HTR-8/SVneo (cell line): Measurements from ENCODE around the gene YOD1.
A peak's percentile ranks its signal among the peaks of the same experiment; 100 is the strongest.

Experiments used
- DNase-seq: peaks from one replicate; pipeline ENCODE4 v3.0.0; 2011; ENCODE audit warnings: low spot score, mixed read lengths; ENCODE audit not compliant: insufficient read length
- FAIRE-seq: peaks from 2 replicates; lab custom pipeline; 2011; peaks lifted over from hg19 to GRCh38; lab: Jason Lieb, UNC

The YOD1 gene

DNA sequence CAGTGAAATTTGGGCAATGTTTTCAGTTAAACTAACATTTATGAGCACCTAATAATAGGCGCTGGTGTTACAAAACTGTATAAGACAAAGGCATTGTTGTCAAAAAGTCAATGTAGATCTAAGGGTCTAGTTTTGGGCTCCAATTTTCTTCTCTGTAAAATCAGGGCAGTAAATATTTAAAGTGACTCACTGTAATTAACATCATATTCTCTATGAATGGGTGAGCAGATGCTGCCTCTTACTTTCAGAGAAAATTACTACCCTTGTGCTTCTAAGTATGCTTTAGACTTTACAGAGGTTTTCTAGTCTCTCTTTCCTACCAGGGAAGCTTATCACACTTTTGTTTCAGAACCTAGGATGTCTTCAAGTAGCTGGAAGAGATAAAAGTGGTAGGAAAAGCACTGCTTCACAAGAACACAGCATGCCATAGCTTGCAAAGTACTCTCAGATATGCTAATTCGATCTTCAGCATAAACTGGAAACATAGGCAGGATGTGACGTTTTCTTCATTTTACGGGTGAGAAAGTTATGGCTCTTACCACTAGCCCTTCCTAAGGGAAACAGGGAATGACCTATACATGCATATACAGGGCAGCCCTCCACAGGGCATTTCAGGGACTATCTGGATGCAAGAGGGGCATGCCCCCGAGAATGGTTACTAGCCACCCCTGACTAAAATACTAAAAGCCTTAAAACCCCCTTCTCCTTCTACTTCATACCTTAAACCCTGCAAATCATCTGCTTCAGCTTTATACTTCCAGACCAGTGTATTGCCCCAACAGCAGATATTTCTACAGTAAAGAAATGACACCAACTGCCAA is 21.1 kb downstream of the YOD1 start:
- no peak for FAIRE-seq
- no peak for DNase-seq

DNA sequence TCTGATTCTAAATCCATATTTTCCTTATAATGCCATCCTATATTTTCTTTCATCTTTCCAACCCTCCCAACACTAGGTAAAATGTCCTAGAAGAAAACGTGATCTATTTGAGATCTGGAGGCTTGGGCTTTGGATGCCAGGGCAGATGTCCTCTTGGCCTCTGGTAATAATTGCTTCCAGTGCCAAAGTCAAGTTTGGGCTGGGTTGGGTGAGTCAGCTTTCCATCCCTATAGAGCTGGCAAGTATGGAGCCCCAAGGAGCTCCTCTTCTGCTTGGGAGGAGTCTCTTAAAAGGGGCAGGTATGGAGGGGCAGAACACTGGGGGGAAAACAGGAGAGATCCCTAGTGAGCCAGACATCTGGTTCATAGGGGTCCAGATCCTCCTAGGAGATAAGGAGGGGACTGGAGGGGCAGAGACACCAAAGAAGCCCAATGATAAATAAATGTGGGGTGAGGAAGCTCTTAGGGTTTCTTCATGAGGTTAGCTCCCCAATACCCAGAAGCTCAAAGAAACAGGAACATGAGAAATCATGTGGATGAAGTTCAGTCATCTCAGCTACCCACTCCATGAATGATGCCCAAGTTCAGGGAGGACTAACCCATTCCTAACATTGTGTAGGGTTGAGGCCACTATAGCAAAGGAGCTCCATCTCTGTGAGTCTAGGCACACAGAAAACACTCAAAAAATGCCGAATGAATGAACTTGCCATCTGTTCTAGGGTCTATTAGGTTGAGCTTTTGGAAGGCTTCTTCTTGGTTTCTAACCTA is 21.9 kb downstream of the YOD1 start:
- no peak for FAIRE-seq

GRCh38 chr1:207027921-207028320 is 23.1 kb downstream of the YOD1 start:
- no peak for FAIRE-seq
- no peak for DNase-seq

More for the DNA sequence above, 21.9 kb downstream of the YOD1 start:
- no peak for DNase-seq

DNA sequence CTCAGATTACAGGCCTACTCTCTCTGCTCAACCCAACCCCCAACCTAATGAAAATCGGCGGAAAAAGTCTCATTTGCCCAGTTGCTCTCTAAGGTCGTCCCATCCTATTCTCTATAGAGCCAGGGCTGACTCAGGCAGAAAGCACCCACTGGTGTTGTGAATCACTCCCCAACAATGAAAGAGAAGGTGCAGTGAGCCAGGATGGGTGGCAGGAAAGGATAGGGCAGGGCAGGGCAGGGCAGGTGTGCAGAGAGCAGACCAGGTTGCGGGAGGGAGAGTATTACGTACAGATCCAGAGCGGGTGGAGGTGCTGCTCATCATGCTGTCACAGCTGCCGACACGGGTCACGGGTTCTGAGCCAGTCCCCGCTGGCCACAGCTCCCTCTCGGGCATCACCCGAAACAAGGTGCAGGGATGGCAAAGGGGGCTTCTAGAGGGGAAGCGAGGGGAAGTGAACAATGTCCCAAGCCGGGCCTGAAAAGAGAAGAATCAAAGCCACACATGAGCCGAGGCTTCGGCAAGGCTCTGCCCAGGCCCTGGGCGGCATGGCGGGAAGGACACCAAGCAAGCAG is 23.7 kb downstream of the YOD1 start:
- DNase-seq (peak; percentile 53), FAIRE-seq (no peak)

DNA sequence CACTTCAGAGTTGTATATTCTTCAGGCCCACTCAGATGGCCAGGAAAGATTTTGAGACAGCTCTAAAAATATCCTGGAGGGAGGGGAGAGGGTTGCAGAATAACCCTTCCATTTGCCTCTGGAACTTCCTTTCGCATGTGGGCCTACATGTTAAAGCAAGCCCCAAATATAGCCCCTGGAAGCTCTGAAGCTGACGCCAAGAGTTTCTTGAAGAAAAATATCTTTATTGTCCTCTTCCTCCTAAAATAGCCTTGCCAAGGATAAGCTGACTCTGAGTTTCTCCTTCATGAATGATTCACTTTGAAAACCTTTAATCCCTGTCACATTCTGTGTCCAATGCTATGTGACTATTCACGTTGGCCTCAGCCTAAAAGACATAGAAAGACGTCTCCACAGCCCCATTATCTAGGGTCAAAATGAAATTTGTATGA is 24.9 kb downstream of the YOD1 start:
- FAIRE-seq: no peak
- no peak for DNase-seq

GRCh38 chr1:207025146-207025880 is 25.7 kb downstream of the YOD1 start:
- DNase-seq (no peak), FAIRE-seq (no peak)

- FAIRE-seq (no peak), DNase-seq (no peak)
Observed at GRCh38 chr1:207024202-207025145, 26.5 kb downstream of the YOD1 start.

DNA sequence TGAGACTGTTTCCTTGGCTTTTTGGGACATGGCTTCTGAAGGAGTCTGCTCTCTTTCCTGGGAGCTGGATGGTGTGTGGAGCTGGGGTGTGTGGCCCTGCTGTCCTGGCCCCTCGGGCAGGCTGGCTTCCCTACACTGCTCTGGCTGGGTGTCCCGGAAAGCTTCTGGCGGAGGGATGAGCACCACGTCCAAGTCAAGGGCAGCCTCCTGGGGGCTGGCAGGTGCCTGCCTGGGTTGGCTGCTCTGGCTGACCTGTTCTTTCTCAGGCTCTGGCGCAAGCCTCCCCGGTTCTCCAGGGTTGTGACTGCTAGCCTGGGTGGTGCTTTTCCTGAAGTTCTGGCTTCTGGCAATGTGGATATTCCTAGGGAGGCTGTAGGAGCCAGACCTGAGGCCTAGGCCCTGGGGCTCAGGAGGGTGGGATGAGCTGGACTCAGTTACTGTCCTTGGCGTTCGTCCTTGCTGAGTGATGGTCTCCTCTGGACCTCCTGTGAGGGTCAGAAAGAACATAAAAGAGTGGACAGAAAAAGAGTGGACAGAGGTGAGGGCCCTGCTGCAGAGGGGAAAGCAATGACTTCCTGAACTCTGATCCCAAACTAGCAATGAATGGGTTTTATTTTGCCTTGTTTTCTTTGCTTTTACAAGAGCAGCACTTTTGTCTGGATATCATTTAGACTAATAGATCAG is 27.9 kb downstream of the YOD1 start:
- DNase-seq: no peak
- FAIRE-seq: no peak

GRCh38 chr1:207021876-207022596 is 29.0 kb downstream of the YOD1 start:
- DNase-seq: no peak
- no peak for FAIRE-seq

GRCh38 chr1:207021139-207021861 is 29.7 kb downstream of the YOD1 start:
- DNase-seq (no peak), FAIRE-seq (no peak)

- DNase-seq (no peak), FAIRE-seq (no peak)
Observed at GRCh38 chr1:207020709-207021107, 30.3 kb downstream of the YOD1 start.

DNA sequence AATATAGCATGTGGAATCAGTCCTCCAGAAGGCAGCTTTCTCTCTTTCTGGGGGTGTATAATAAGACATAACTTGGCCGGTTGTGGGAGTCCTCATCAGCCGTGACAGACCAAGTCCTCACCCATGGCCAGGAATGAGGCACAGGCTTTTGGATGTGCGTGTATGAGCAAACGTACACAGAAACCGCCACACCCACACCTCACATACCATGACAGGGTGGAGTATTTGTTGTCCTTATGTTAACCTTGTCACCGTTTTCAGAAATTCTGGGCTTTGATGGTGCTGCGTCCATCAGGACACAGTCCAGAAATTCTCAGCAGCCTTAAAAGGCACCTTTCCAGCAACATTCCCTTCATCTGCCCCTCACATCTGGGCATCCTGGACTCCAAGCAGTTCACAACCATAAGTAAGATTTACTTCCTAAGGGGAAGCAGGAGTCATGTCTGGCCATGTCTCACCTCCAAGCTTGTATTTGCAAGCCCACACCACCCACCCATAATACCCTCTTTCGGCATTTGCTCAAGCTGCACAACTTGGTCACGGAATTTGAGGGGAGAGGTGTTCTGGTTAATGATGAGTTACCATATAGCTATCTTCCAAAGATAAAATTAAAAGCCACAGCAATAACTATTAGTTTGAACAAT is 30.8 kb downstream of the YOD1 start:
- no peak for FAIRE-seq
- no peak for DNase-seq

DNA sequence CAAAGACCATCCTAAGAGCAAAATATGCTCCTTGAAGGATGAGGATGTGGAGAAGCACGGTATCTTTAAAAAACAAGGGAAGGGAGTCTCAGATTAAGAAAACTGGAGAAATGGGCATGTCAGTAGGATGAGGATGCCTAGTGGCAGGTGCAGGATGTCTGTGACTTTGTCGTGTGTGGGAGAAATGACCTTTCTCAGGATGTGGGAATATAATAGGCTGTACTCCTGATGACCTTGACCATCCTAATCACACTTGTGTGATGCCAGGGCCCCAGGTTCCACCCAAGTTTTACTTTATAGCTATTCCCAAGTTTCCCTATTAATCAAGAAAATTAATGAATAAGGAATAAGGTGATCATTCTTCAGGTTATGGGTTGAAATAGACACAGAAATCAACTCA is 31.3 kb downstream of the YOD1 start:
- DNase-seq (no peak), FAIRE-seq (no peak)

GRCh38 chr1:207019161-207019560 is 31.8 kb downstream of the YOD1 start:
- no peak for DNase-seq
- FAIRE-seq: no peak

DNA sequence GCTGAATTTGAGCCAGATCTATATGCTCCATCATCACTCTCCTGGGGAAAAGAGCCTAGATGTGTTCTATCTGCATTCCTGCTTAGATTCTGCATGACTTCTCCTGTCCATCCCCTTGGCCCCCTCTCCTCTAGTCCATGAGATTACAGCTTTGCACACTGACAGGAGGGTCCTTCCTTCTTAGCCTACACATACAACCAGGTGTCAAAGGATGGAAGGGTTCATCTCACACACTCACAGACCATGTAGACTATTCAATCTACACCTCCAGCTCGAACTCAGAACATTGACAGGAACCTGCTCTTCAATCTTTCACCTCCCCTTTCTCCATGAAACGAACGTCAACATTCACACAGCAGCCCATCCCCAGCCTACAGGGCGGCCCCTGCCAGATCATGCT is 32.3 kb downstream of the YOD1 start:
- DNase-seq: no peak
- no peak for FAIRE-seq

DNA sequence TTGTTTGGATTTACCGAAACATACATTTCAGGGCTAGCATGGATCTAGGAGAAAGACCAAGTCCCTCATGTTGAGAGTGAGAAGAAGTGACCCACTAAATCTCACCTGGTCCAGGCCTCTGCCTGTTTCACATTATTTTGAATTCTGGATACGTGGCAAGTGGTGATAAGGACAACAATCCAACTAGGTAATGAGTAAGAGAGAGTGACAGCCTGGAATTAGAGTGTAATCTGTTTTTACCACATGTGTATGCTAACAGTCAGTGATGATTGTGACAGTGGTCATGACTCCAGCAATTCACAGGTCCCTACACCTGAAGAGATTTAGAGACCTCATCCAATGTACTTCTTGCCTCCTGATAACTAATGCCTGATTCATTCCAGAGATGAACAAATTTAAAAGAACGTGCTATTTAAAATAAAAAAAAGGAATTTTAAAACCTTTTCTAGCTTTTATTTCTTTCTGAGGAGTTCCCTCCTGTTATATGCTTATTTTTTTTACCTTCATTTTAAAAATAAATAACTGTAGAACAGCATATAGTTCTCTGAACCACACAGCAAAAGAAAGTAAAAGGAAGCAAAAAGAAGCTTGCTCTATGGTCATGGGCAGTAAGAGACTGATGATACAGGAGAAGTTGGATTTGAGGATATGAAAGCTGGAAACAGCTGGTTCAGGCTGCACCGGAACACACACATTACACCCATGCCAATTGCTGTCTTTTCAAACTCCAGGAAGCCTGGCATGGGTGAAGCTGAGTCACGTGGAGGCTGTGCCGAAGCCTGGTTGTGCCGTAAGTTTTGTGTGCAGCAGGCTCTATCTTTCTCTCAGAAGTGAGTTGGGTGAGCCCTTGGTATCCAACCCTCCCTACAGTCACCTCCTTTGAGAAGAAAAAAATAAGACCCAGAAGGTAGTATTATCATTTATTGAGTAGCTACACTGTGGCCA is 33.1 kb downstream of the YOD1 start:
- FAIRE-seq (no peak), DNase-seq (no peak)
